Testis (tissue), 3 donors: Measurements from ENCODE around the gene OTOG. TPM values are rescaled to one million over a fixed set of nuclear protein-coding genes. Genes with fewer than 3 reads are reported as not detected.

ENCODE experiments used
- DNase-seq: peaks from one replicate; pipeline ENCODE4 v3.0.0-alpha.2; 2019
- H3K27ac ChIP-seq, 2 donors: fragments of 200-600 bp; sonication (generic); one replicate each; pipeline ENCODE4 v1.5.1; 2019
- H3K27me3 ChIP-seq: fragments of 200-600 bp; sonication (generic); one replicate; pipeline ENCODE4 v1.5.1; 2019
- H3K36me3 ChIP-seq: fragments of 200-600 bp; sonication (generic); one replicate; pipeline ENCODE4 v1.5.1; 2017; ENCODE audit warnings: low read depth; ENCODE audit errors: missing control alignments
- H3K4me1 ChIP-seq: fragments of 200-600 bp; sonication (generic); one replicate; pipeline ENCODE4 v1.5.1; 2019
- H3K4me3 ChIP-seq, 2 donors: fragments of 200-600 bp; sonication (generic); one replicate each; pipeline ENCODE4 v1.5.1; 2017 to 2019
- H3K9me3 ChIP-seq: fragments of 200-600 bp; sonication (generic); one replicate; pipeline ENCODE4 v1.5.1; 2017
- POLR2A ChIP-seq: fragments of 450-650 bp; IDR thresholded peaks from one replicate; pipeline ENCODE4 v1.6.1; 2017; ENCODE audit warnings: antibody characterized with exemption, mild to moderate bottlenecking, moderate library complexity
- WGBS, 2 donors: methylation state at CpG; one replicate each; pipeline ENCODE4 v1.1.5; 2018; 5-methylcytosine and 5-hydroxymethylcytosine counted together
- intact Hi-C: fragments of 100-400 bp; cut with DNase I; formaldehyde crosslinking; loops from one replicate; pipeline ENCODE4 v1.15.1; 2023; ENCODE audit warnings: low total_unique reads
- polyA plus RNA-seq: library from polyadenylated mRNA; stranded (reverse); fragments of 350-450 nt; fragmentation: Illumina TruSeq; extraction: RNeasy Lipid Tissue Mini Kit (QIAGEN cat#74804); gene quantifications from one replicate; pipeline ENCODE4 v1.2.3, GENCODE V29; 2014; ENCODE audit warnings: low read depth, low replicate concordance; ENCODE audit not compliant: insufficient read depth
- total RNA-seq, 2 donors: library from RNA; depleted of rRNA; stranded (reverse); fragments of >200 nt; gene quantifications; one replicate each; pipeline ENCODE4 v1.2.3, GENCODE V29; 2016
- TF ChIP-seq, protein P1 (sequence below), 3 experiments: fragments of 450-650 bp in 2 of 3; fragments of 200-600 bp in 1 of 3; sonication (generic) in 1 of 3; IDR thresholded peaks; one replicate each; pipeline ENCODE4 v1.5.1; 2016 to 2019; ENCODE audit warnings: antibody characterized with exemption in 3 of 3, mild to moderate bottlenecking in 2 of 3, moderate library complexity in 1 of 3

The OTOG gene
- total and polyA plus RNA-seq, 3 donors from 2014 or later, result 2.2 to 4.2 (median 2.9) TPM

DNA sequence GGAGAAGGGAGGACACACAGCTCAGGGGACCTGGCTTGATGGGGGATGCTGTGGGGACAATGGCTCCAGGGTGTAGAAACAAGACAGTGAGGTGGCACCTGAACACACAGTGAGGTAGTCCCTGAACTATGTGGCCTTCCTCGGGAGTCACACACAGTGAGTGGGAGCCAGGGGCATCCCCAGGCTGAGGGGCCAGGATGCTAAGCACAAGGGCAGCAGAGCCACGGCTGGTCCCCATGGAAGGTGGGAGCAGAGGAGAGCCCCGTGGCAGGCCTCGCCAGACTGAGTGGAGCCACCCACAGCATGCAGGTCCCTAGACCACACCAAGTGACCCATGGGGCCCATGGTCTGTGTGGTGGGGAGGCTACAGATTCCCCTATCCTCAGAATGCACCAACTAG lies 44.4 kb upstream of the OTOG start:
- intact Hi-C loops, result loop anchor here (5.0 kb wide), 1 partner anchor 115 kb away; the partner anchor contains the start of gene KCNJ11
- no peak for TF ChIP-seq POLR2A
- TF ChIP-seq, protein P1, sequence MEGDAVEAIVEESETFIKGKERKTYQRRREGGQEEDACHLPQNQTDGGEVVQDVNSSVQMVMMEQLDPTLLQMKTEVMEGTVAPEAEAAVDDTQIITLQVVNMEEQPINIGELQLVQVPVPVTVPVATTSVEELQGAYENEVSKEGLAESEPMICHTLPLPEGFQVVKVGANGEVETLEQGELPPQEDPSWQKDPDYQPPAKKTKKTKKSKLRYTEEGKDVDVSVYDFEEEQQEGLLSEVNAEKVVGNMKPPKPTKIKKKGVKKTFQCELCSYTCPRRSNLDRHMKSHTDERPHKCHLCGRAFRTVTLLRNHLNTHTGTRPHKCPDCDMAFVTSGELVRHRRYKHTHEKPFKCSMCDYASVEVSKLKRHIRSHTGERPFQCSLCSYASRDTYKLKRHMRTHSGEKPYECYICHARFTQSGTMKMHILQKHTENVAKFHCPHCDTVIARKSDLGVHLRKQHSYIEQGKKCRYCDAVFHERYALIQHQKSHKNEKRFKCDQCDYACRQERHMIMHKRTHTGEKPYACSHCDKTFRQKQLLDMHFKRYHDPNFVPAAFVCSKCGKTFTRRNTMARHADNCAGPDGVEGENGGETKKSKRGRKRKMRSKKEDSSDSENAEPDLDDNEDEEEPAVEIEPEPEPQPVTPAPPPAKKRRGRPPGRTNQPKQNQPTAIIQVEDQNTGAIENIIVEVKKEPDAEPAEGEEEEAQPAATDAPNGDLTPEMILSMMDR (IDR thresholded peaks at IDR 0.05), result no peak
- DNase-seq, result no peak
- Histone ChIP-seq H3K27me3 (no peaks in the 10 kb centered on the region), H3K9me3 (no peaks in the 10 kb centered on the region), H3K36me3 (no peaks in the 10 kb centered on the region), H3K4me1 (no peaks in the 10 kb centered on the region), H3K4me3 (no peak overlapping the region), H3K27ac (no peak overlapping the region)
- WGBS, 2 donors, result 87 to 100% methylated on average over 2 to 4 of the region's 4 CpGs

DNA sequence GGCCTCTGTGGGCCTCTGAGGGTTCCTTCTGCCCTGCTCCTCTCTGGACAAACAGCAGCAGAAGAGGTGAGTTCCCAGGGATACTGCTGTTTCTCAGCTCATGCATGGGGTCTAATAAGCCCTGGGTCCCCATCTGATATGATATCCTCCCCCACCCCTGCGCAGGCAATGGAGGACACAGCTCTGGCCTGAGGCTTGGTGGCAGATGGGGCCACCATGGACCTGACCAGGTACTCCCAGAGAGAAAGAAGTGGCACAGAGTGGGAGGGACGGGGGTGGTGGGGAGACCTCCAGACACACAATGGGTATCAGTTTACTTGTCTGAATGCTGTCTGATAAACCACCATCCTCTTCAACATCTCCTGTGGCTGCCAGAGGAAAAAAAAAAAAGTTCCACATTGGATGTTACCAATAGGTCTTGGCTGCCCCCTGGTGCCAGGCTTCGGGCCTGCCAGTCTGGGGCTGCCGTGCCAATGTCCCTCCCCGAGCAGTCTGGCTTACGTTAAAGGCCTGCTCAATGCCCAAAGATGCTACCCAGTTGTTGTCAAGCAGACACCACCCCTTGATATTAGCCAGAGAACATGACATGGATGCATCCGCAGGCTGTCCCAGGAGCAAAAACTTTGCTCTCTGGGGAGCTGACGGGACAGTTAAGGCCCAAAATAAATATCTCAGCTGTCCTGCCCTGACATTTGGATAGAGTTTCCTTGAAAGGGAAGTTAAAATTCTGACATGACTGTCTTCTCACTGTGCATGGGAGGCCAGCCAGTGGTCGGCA lies 42.5 kb upstream of the OTOG start:
- H3K9me3 ChIP-seq, result no peaks in the 10 kb centered on the region
- H3K27me3 ChIP-seq, result no peaks in the 10 kb centered on the region
- intact Hi-C loops, result loop anchor here (5.0 kb wide), 1 partner anchor 117 kb away; the partner anchor contains the start of gene KCNJ11
- TF ChIP-seq, protein P1 (IDR thresholded peaks at IDR 0.05), result peak; percentile 54 to 79 (median 76)
- TF ChIP-seq POLR2A, result no peak
- DNase-seq, result peak; percentile 87
- H3K4me1 ChIP-seq, result no peaks in the 10 kb centered on the region
- no peak overlapping the region for H3K4me3 ChIP-seq
- no peaks in the 10 kb centered on the region for H3K36me3 ChIP-seq
- WGBS, 2 donors, result 52 to 96% methylated on average over 5 to 9 of the region's 9 CpGs
- H3K27ac ChIP-seq, result no peak overlapping the region

DNA sequence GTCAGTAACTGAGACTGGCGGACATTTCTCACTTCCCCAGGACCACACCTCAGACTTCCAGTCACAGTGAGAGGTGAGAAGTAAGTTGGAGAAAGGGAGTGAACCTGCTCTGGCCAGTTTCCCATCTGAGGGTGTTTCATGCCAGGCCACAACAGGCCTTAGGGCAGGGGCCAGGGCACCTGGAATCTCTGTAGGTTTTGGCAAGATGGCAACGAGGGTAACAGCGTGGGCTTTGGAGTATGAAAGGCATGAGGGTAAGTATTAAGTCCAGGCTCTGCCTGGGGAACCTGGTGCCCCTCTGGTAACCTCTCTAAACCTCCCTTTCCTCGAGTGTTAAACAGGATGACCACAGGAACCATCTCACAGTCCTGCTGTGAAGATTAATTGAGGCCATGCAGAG lies 41.9 kb upstream of the OTOG start:
- no peaks in the 10 kb centered on the region for H3K27me3 ChIP-seq
- no peak overlapping the region for H3K4me3 ChIP-seq
- no peaks in the 10 kb centered on the region for H3K9me3 ChIP-seq
- WGBS, 2 donors, result 85 to 96% methylated on average over 4 of the region's 4 CpGs
- H3K36me3 ChIP-seq, result no peaks in the 10 kb centered on the region
- no peaks in the 10 kb centered on the region for H3K4me1 ChIP-seq
- TF ChIP-seq, protein P1 (IDR thresholded peaks at IDR 0.05), result no peak
- TF ChIP-seq POLR2A, result no peak
- no peak overlapping the region for H3K27ac ChIP-seq
- intact Hi-C loops, result no loop called here
- DNase-seq, result no peak

DNA sequence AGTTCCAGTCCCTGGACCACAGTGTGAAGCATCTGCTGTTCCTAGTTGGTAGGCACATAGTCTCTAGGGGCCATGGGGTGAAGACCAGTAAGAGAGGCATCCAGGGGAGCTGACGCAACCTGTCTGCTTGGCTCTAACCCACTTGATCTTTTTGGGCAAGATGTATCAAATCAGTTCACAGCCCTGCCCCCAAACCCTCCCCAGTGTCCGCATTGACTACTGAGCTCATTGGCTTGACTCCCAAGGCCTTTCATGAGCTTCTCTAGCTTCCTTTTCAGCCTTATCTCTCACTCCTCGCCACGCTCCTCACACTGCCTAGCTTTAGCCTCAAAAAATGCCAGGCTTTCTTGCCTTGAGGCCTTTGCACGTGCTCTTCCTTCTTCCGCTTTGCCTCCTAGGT lies 40.7 kb upstream of the OTOG start:
- Histone ChIP-seq H3K9me3 (no peaks in the 10 kb centered on the region), H3K36me3 (no peaks in the 10 kb centered on the region), H3K27me3 (no peaks in the 10 kb centered on the region), H3K4me3 (no peak overlapping the region), H3K4me1 (no peaks in the 10 kb centered on the region), H3K27ac (no peak overlapping the region)
- whole genome bisulfite sequencing, 2 donors, result 73 to 76% methylated on average over 6 of the region's 6 CpGs
- TF ChIP-seq POLR2A, result no peak
- TF ChIP-seq, protein P1 (IDR thresholded peaks at IDR 0.05), result no peak
- DNase-seq, result peak; percentile 90
- intact Hi-C loops, result no loop called here

DNA sequence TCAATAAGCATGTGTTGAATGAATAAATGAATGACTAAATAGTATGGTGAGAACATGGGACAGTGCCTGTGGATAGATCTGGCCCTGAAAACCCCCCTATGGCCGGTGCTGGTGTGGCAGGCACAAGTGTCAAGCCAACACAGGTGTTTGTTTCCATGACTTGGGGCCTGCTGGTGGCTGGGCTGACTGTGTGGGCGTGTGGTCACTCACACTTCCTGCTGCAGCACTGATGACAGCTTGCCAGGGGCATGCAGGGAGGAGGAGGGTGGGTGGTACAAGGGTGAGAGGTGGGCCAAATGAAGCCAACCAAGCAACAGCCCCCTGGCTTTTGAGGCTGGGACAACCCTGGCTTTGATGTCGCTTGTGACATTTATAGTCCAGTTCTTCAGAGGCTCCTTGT lies 40.1 kb upstream of the OTOG start:
- no peaks in the 10 kb centered on the region for H3K36me3 ChIP-seq
- no peaks in the 10 kb centered on the region for H3K27me3 ChIP-seq
- H3K9me3 ChIP-seq, result no peaks in the 10 kb centered on the region
- no peak for TF ChIP-seq POLR2A
- TF ChIP-seq, protein P1 (IDR thresholded peaks at IDR 0.05), result no peak
- H3K27ac ChIP-seq, result no peak overlapping the region
- no peak for DNase-seq
- H3K4me3 ChIP-seq, result no peak overlapping the region
- 81 to 86% methylated on average over 3 of the region's 3 CpGs for WGBS, 2 donors
- intact Hi-C loops, result no loop called here
- no peaks in the 10 kb centered on the region for H3K4me1 ChIP-seq
